ENCODE measurements around the gene SRD5A3.

Gene SRD5A3

GRCh38 chr4:55410431-55410830 is 64.4 kb downstream of the SRD5A3 start:
- DNase-seq, result no peak

GRCh38 chr4:55411621-55412020 is 65.6 kb downstream of the SRD5A3 start:
- DNase-seq, result peak; percentile 13

- DNase-seq, result no peak
Observed at GRCh38 chr4:55416176-55416575, 70.1 kb downstream of the SRD5A3 start.

Measured in fibroblast of skin of right quadriceps (primary cell).